ENCODE measurements around the gene PCLAF.
"Not testable (repeated sequence)": the region's sequence is repeated elsewhere in the genome, so short reads cannot be mapped to it uniquely, and the experiment has no call there.

Gene PCLAF

DNA sequence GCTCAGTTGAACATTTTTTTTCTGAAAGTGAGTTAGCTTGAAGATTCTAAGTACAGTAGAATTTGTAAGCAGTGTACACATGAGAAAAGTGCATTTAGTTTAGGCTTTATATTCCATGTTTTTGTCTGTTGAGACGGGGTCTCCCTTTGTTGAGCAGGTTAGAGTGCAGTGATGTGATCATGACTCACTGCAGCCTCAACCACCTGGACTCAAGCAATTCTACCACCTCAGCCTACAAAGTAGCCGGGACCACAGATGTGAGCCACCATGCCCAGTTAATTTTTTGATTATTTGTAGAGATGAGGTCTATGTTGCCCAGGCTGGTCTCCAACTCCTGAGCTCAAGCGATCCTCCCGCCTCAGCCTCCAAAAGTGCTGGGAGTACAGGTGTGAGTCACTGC, 20.0 kb downstream of the PCLAF start:
- no peak for DNase-seq

DNA sequence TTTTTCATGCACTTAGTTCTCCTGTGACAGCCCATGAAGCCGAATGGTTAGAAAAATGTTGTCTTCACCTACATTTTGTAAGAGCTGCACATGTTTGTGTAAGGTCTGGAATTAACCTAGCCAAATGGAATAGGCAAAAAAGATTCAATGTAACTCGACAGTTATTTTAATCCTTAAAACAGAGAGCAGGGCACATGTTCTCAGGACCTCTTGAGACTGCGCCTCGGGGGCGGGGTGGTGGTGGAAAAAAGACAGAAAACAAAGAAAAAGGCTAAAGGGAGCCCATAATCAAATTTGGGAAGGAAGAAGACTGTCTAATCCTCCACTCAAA, 24.6 kb downstream of the PCLAF start:
- DNase-seq = no peak

DNA sequence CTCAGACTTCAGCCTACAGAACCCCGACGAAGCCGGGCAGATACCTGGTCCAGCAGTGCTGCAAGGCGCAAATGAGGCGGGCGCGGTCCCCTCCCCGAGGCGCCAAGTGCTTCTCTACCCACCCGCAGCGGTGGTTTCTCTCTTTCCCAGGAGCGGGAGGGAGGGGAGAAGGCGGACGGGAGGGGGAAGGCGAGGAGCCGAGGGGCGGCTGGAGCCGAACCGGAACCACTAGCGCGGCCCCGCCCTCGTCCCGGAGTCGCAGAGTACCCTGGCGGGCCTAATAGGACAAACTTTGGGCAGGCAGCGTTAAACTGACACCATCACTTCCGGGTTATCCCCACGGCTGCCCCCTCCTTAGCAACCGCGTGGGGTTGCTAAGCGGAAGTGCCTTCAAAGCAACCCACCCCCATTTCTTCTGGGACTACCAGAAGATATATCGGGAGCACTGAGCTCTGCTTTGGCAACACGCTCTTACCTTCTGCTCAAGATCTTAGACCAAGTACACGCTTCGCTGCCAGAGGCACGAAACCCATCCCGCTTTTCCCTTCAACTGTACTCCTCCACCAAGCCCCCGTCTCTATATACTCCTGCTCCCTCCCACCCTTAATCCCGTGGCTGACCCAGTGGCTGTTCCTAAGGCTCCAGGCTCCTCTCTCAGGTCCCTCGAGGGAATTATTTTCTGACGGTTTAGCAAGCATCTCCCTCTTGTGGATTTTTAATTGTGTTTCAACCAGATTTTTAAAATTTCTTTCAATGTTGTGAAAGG, 25.1 kb downstream of the PCLAF start, which contains the start of gene CSNK1G1:
Gene CSNK1G1 (minus strand): TSS at position 230 of the 766 bp plus-strand sequence. CDS start 55,674 bp downstream, outside the sequence.
- peak; percentile 99 for DNase-seq

DNA sequence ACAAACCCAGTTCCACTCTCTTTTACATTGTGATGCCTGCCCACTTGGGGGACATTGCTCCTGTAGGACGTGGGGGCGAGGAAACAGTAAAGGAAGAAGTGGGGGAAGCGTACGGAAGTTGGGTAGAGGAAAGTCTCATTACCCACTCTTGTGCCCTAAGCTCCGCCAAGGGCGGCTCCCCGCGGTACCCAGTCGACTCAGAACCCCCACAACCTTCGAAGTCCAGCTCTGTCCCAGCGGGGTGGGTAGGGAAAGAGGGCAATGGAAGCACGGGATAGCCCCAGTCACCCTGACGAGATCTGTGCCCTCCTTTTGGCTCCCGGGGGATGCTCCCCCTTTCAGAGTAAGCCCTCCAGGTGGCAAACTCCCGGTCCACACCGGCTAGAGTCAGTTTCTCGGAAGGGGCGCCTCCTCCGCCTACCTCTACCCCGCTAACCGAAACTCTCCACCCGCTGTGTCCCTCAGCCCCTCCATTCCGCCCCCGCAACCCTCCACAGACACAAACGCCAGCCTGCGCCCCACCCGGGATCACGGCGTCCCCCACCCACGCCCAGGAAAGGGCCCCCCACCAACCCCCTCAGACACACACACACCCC, 25.8 kb downstream of the PCLAF start:
- no peak for DNase-seq

DNA sequence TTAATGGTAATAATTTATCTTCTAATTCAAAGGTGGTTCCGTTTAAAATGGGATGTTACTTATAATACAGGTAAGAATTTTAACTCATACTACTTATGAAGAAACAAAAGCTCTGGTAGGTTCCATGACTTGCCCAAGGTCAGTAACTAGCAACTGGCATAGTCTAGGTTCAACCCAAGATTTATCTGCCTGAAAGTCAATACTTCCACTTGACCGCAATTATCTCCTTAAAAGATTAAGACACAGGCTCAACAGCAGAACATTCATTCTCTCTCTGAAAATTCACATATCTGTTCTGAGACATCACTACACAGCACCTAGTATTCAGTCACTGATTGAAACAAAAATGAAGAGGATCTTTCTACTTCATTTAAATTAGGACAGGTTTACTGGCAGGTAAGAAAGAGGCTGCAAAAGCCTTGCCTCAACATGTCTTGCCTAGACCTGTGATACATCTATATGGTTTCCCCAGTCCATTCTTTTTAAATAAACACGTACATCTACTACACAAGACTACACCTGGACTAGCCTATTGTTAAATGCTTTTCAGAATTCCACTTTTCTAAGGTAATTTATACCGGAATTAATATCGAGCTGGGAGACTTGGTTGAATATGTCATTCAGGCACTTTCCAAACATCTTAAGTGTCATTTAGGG, 26.4 kb downstream of the PCLAF start:
- DNase-seq = no peak

DNA sequence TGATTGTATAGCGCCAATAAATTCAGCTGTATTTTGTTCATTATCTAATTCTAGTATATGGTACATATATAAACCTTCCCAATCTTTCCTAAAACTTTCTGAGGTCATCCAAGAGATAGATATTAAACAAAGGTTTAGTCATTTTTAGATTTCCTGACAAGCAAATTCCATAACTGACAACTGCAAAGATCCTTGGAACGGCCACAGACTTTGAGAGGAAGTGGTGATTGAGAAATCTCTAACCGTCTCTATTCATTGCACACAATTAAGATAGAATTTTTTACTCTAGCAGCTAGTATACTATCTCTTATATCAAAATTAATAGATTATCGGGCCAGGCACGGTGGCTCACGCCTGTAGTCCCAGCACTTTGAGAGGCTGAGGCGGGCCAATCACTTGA, 30.0 kb downstream of the PCLAF start:
- peak; percentile 39 for DNase-seq

DNA sequence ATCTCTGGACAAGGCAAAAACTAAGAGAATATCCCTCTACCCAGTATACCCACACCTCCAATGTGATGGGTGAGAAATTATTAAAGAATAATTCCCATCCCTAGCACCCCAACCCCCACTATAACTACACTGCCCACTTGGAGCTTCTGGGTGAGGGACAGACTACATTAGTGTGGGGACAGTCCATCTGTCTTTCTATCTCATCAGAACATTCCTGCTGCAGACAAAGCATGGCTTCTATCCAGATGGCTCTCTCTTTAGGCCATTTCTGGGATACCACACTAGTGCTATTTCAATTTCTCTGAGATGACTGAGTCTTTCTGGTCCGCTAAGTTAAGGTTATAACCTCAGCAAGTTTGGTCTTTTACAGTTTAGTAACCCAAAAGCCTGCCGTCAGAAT, 31.9 kb downstream of the PCLAF start:
- no peak for DNase-seq

DNA sequence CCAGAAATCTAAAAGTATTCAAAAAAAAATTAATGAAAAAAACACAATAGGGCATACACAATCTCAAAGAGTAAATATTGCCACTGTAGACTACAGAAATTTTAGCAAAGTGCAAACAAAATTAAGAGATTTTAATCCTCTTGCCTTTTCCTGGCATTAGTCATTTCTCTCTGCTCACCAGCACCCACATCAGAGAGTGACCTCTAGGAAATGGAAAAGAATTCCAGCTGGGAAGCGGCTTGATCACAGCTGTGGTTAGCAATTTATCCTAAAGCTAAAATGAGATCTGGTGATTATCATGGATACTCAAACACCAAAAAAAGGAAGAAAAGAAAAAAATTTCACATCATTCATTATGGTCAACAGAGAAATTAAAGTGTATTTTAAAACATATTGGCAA, 32.8 kb downstream of the PCLAF start:
- peak; percentile 44 for DNase-seq

DNA sequence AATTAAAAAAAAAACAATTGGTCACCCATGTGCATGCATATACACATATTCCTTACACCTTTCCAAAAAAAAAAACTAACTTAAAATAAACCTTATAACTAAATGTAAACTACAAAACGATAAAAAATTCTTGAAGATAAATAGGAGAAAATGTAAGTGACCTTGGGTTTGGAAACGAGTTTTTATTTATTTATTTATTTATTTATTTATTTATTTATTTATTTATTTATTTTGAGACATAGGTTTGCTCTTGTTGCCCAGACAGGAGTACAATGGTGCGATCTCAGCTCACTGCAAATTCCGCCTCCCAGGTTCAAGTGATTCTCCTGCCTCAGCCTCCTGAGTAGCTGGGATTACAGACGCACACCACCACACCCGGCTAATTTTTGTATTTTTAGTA, 35.0 kb downstream of the PCLAF start:
- DNase-seq = not testable (repeated sequence)

DNA sequence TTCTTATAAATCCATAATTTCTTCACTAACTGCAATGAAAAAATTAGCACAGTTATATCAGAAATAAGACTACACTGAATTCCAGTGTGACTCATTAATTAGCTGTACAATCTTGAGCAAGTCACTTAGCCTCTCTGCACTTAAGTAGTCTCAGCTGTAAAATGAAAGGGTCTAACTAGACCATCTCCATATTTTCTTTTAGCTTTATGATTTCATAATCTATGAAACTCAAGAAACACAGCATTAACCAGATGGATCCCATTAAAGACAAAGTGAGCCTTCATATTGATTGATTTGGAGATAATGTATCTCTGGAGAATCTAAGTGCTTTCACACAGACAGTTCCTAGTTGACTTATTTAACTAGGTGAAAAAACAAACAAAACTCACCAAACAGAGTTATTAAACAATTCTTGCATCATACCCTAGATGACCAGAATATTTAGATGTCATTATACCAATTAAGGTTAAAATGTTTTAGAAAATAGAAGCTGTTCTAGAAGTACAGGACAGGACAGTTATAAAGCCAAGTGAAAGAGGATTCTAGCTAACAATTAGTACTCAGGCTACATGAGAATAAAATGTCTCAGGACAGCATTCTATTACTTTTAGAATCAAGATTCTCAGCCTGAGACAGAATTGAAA, 36.5 kb downstream of the PCLAF start:
- DNase-seq = peak; percentile 66

DNA sequence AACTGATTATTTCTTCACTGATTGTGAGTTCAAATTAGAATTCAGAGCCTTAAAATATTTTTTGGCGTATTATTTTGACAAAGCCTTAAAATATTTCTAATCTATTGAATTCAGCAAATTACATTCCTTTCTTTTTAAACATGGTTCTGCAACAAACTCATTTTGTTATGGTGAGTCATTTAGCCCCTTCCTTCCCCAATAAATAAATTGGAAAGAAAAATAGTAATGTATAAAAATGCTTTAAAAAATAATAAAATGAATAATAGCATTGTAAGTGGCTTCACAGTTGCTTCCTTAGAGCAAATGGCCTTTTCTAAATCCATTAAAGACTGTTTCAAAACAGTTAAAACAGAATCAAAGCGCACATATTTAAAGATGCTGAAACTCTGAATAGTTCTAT, 37.4 kb downstream of the PCLAF start:
- peak; percentile 48 for DNase-seq

DNA sequence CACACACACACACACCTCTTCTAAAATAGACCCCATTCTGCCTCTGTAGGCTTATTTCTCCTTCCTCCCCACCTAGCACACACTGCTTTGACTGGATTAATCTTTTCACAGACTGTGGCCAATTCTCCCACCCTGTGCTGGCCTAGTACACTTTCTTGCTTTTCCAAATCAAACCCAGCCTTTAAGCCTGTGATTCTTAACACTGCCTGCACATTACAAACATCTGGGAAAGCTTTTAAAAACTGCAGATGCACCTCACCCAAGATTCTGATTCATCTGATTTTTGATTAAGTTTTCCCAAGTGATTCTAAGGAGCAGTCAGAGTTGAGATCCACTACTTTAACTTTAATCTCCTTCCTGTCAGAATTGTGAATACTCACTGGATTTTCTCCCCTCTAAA, 38.0 kb downstream of the PCLAF start:
- peak; percentile 21 for DNase-seq

DNA sequence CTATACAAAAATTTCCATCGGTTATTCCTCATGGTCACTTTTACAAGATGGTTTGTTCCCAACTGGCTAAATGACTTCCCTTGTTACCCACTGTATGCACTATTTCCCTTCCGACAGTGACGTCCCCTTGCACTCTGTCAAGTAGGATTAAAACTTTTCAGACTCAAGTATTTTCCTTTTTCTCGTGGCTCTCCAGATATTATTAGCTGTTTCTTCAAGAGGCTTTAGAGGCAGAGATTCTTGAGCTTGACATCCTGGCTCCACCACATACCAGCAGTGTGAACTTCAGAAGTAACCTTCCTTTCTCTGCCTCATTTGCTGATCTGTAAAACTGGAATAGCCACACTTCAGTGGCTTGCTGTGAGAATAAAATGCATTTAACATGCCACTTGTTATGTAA, 39.3 kb downstream of the PCLAF start:
- no peak for DNase-seq

DNA sequence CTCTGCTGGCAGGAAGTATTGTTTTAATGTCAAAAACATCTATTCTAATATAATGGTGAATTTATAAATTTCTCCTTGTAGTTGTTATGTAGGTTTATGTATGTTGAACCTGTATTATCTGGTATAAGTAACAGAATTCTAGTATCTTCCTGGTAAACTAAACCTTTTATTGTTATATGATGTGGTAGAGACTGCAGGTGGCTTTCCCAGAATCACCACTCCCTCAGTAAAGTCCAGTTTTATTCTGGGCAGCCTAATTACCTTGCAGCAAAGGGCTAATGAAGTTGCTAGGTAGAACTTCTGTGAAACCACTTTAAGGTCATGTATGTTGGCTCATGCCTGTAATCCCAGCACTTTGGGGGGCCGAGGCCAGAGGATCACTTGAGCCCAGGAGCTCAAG, 40.9 kb downstream of the PCLAF start:
- no peak for DNase-seq

DNA sequence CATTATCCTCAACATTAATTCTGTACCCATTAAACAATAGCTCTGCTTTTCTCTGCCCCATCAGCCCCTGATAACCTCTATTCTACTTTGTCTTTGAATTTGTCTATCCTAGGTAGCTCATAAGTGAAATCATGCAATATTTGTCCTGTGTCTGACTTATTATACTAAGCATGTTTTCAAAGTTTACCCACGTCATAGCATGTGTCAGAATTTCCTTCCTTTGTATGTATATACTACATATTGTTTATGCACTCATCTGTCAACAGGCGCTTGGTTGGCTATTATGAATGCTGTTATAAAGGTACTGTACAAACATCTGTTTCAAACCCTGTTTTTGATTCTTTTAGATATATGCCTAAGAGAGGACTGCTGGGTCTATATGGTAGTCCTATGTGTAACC, 43.5 kb downstream of the PCLAF start:
- DNase-seq = no peak

DNA sequence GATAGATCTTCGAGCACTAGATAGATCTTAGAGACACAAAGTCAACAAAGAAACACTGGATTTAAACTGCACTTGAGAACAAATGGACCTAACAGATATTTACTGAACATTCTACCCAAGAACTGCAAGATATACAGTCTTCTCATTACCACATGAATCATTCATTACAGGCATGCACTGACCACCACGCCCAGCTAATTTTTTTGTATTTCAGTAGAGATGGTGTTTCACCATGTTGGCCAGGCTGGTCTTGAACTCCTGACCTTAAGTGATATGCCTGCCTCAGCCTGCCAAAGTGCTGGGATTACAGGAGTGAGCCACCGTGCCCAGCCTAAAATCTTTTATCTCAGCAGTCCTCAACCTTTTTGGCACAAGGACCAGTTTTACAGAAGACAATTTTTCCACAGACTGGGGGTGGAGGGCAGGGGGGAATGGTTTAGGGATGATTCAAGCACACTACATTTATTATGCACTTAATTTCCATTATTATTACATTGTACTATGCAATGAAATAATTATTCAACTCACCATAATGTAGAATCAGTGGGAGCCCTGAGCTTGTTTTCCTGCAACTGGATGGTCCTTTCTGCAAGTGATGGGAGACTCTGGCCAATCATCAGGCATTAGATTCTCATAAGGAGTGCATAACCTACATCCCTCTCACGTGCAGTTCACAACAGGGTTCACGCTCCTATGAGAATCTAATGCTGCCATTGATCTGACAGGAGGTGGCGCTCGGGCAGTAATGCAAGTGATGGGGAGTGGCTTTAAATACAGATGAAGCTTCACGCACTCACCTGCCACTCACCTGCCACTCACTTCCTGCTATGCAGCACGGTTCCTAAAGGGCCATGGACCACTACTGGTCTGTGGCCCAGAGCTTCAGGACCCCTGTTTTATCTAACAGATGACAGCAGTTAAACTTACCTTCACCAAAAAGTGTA, 47.0 kb downstream of the PCLAF start:
- no peak for DNase-seq

DNA sequence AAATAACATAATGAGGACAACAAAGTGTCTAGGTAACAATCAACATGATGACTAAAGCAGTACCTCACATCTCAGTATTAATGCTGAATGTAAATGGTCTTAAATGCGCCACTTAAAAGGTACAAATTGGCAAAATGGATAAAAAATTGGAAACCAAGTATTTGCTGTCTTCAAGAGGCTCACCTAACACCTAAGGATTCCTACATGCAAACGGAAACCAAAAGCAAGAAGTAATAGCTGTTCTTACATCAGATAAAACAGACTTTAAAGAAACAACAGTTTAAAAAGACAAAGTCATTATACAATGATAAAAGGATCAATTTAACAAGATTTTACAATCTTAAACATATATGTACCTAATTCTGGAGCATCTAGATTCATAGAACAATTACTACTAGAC, 47.7 kb downstream of the PCLAF start:
- DNase-seq = no peak

DNA sequence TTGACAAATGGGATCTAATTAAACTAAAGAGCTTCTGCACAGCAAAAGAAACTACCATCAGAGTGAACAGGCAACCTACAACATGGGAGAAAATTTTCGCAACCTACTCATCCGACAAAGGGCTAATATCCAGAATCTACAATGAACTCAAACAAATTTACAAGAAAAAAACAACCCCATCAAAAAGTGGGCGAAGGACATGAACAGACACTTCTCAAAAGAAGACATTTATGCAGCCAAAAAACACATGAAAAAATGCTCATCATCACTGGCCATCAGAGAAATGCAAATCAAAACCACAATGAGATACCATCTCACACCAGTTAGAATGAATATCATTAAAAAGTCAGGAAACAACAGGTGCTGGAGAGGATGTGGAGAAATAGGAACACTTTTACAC, 49.6 kb downstream of the PCLAF start:
- DNase-seq = not testable (repeated sequence)

DNA sequence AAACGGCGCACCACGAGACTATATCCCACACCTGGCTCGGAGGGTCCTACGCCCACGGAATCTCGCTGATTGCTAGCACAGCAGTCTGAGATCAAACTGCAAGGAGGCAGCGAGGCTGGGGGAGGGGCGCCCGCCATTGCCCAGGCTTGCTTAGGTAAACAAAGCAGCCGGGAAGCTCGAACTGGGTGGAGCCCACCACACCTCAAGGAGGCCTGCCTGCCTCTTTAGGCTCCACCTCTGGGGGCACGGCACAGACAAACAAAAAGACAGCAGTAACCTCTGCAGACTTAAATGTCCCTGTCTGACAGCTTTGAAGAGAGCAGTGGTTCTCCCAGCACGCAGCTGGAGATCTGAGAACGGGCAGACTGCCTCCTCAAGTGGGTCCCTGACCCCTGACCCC, 54.3 kb downstream of the PCLAF start:
- not testable (repeated sequence) for DNase-seq

DNA sequence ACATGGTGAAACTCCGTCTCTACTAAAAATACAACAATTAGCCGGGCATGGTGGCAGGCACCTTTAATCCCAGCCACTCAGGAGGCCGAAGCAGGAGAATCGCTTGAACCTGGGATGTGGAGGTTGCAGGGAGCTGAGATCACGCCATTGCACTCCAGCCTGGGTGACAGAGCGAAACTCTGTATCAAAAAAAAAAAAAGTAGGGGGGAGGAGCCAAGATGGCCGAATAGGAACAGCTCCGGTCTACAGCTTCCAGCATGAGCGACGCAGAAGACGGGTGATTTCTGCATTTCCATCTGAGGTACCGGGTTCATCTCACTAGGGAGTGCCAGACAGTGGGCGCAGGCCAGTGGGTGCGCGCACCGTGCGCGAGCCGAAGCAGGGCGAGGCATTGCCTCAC, 54.8 kb downstream of the PCLAF start:
- not testable (repeated sequence) for DNase-seq

DNA sequence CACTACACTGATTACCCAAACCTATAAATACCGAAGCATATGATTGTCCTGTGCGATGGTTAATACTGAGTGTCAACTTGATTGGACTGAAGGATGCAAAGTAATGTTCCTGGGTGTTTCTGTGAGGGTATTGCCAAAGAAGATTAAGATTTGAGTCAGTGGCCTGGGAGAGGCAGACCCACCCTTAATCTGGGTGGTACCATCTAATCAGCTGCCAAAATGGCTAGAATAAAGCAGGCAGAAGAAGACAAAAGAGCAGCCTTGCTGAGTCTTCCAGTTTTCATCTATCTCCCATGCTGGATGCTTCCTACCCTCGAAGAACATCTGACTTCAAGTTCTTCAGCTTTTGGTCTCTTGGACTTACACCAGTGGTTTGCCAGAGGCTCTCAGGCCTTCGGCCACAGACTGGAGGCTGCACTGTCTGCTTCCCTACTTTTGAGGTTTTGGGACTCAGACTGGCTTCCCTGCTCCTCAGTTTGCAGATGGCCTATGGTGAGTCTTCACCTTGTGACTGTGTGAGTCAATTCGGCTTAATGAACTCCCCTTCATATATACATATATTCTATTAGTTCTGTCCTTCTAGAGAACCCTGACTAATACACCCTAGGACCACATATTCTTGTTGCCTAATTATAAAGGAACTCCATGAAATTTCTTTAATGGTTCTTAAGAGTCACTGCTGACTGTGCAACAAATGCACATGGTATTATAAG, 56.9 kb downstream of the PCLAF start:
- no peak for DNase-seq

DNA sequence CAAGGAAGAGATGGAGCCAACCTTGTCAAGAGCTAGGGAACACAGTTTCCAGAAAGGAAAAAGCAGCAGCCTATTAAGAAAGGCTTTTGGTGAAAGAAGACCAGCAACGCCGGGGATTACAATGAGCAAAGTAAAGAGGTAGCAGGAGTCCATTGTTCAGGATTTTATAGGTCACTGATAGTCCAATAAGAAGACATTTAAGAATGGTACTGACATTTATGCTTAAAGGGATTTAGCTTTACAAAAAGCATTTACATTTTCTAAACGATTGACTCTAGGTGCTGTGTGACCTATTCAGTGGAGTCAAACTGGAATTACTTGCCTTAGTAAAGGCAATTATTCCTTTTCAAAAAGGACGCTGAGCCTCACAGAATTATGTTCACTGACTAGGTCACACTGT, 66.0 kb downstream of the PCLAF start:
- DNase-seq = no peak
